WI38 (cell line): ENCODE measurements around the gene SCRN1.
"Not testable (repeated sequence)": the region's sequence is repeated elsewhere in the genome, so short reads cannot be mapped to it uniquely, and the experiment has no call there.

ENCODE experiments used
- H3K4me3 ChIP-seq: 2 replicates; pipeline ENCODE4 v1.5.1; 2011; ENCODE audit warnings: low read depth, mild to moderate bottlenecking, control low read depth, low read length
- TF ChIP-seq, protein P1 (sequence below): IDR thresholded peaks from 2 replicates; pipeline ENCODE4 v1.5.1; 2012; ENCODE audit warnings: low read depth, mild to moderate bottlenecking, control low read depth, low read length

Gene SCRN1

DNA sequence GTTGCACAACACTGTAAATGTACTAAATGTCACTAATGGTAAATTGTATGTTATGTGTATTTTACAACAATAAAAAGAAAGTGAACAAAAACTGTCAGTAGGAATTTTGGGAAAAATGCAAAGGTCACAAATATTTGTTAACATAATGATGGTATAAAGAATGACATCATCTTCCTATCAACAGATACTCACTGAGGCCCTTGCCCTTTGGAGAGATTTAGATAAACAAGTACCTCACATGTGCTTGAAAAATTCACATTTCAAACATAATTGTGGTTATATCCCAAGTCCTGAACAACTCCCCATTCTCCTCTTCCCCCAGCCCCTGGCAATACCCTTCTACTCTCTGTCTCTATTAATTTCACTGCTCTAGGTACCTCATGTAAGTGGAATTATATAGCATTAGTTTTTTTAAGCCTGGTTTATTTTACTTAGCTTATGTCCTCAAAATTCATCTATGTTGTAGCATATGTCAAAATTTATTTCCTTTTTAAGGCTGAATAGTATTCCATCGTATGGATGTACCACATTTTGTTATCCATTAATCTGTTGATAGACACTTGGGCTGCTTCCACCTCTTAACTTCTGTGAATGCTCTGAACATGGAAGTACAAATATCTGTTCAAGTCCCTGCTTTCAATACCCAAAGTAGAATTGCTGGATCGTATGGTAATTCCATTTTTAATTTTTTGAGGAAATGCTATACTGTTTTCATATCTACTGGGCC lies 92.8 kb downstream of the SCRN1 start:
- TF ChIP-seq, protein P1, sequence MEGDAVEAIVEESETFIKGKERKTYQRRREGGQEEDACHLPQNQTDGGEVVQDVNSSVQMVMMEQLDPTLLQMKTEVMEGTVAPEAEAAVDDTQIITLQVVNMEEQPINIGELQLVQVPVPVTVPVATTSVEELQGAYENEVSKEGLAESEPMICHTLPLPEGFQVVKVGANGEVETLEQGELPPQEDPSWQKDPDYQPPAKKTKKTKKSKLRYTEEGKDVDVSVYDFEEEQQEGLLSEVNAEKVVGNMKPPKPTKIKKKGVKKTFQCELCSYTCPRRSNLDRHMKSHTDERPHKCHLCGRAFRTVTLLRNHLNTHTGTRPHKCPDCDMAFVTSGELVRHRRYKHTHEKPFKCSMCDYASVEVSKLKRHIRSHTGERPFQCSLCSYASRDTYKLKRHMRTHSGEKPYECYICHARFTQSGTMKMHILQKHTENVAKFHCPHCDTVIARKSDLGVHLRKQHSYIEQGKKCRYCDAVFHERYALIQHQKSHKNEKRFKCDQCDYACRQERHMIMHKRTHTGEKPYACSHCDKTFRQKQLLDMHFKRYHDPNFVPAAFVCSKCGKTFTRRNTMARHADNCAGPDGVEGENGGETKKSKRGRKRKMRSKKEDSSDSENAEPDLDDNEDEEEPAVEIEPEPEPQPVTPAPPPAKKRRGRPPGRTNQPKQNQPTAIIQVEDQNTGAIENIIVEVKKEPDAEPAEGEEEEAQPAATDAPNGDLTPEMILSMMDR = no peak
- no peak overlapping the region for H3K4me3 ChIP-seq

GRCh38 chr7:29895559-29895958 lies 94.0 kb downstream of the SCRN1 start:
- H3K4me3 ChIP-seq = no peak overlapping the region
- TF ChIP-seq, protein P1 = no peak

DNA sequence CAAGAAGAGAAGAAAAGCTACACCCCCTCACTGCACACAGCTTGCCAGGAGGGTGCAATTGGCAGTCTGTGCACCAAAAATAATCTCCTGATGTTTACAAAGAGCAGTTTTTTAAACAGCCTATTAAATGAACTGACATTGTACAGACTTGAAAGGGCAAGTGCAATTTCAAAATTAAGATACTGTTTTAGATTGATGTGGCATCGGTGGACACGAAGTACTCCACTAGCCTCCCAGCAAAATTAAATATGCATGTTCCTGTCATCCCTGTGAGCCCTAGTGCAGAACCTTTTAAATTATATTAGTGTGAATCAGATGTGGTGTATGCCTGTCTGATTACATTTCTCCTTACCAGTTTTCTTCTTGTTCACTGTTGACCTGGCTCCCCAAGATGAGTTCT lies 95.3 kb downstream of the SCRN1 start:
- H3K4me3 ChIP-seq = no peak overlapping the region

DNA sequence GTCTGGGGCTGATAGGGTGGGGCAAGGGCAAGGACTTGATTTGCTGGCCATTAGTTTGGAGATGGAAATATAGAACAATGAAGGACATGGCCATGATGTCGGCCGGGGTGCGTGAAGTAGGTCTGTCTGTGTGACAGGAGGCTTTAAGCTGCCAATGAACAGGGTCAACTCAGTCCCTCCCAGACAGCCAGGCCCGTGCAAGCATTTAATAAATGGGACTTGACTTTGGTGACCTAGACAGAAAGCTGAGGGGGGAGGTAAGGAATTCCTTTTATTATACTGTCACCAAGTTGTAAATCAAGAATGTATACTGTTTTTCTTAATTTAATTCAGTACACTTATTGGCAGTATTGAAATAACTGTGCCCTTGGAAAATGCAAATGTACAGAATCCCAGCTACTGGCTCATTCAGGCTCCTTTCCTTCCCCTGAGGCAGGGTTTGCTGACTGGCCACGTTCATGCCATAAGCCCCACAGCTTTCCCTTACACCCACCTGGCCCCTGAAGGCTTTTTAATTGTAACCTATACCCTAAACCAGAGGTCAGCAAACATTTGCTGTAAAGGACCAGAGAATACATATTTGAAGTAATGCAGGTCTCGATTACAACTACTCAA lies 96.1 kb downstream of the SCRN1 start:
- no peak overlapping the region for H3K4me3 ChIP-seq
- TF ChIP-seq, protein P1 = no peak

More for the DNA sequence above, 95.3 kb downstream of the SCRN1 start:
- TF ChIP-seq, protein P1 = no peak

DNA sequence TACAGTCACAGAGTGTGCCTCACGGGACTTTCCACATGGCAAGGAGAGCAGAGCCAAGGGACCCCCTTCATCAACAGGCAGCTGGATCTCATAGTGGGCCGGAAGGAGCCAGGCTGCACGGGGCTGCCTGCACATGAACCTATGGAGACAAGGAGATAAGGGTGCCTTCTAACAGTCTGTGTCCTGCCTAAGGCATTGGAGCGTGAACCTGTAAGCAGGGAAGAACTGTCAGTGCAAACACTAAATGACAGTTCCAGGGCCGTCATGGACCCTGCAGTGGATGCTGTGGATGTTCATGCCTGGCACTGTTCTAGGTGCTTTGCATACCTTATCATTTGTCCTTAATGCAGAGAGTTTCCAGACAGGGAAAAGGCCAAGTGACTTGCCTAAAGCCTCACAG lies 97.4 kb downstream of the SCRN1 start:
- no peak overlapping the region for H3K4me3 ChIP-seq

GRCh38 chr7:29891766-29892165 lies 97.8 kb downstream of the SCRN1 start:
- TF ChIP-seq, protein P1 = no peak
- H3K4me3 ChIP-seq = no peak overlapping the region

More for the DNA sequence above, 97.4 kb downstream of the SCRN1 start:
- TF ChIP-seq, protein P1 = no peak

- not testable (repeated sequence) for H3K4me3 ChIP-seq
Observed at GRCh38 chr7:29890786-29891185, 98.8 kb downstream of the SCRN1 start.
